Endothelial cell of umbilical vein (primary cell): Measurements from ENCODE around the gene C1orf52.

Experiments
- CTCF ChIP-seq, 2 donors: IDR thresholded peaks; 1 replicate in 1 of 2; 2 replicates in 1 of 2; pipeline ENCODE4 v1.5.1; 2011; ENCODE audit warnings: low read length in 2 of 2, mild to moderate bottlenecking in 2 of 2, moderate library complexity in 2 of 2, control low read depth in 1 of 2, inconsistent platforms in 1 of 2, low read depth in 1 of 2; ENCODE audit not compliant: insufficient read depth in 1 of 2; ENCODE audit errors: extremely low read depth in 1 of 2
- MAX ChIP-seq: IDR thresholded peaks from 2 replicates; pipeline ENCODE4 v1.6.1; 2011; ENCODE audit not compliant: insufficient read depth, insufficient read length
- POLR2AphosphoS5 ChIP-seq: IDR thresholded peaks from 2 replicates; pipeline ENCODE4 v1.6.1; 2012; ENCODE audit warnings: low read depth, mild to moderate bottlenecking, control low read depth, low read length, moderate library complexity; ENCODE audit not compliant: insufficient read depth

GRCh38 chr1:85307987-85308832 lies 48.7 kb upstream of the C1orf52 start:
- TF ChIP-seq CTCF (IDR thresholded peaks at IDR 0.05; ENCODE audit: extremely low read depth in 1 of 2, insufficient read depth in 1 of 2, low read depth in 1 of 2, low read length in 2 of 2) (peak; percentile 99), MAX (no peak), POLR2AphosphoS5 (peak; percentile 43)
